GM18873 (cell line): Measurements from ENCODE around the gene PADI4.

Experiments used
- ATAC-seq: cut with Tn5 transposase; IDR thresholded peaks from one replicate; pipeline ENCODE4 v1.9.1; 2021; ENCODE audit warnings: mild to moderate bottlenecking, moderate library complexity, moderate number of reproducible peaks; ENCODE audit not compliant: unreplicated experiment, low FRiP score

Gene PADI4

DNA sequence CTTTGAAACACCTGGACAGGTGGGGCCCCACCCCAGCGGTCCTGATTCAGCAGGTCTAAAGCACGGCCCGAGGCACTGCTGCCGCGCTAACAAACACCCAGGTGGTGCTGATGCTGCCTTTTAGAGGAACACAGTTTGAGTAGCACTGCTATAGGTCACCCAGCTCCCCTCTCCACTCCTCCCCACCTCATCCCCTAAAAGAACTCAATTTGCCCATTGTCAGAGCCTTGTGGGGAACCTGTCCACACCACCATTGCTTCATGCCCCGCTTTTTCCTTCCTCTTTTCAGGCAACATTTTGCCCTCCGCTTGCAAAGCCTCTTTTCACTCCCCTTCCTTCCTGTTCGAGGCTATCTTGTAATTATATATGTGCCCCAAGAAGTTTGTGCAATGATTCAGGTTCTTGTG is 26.2 kb upstream of the PADI4 start:
- no peak for ATAC-seq

DNA sequence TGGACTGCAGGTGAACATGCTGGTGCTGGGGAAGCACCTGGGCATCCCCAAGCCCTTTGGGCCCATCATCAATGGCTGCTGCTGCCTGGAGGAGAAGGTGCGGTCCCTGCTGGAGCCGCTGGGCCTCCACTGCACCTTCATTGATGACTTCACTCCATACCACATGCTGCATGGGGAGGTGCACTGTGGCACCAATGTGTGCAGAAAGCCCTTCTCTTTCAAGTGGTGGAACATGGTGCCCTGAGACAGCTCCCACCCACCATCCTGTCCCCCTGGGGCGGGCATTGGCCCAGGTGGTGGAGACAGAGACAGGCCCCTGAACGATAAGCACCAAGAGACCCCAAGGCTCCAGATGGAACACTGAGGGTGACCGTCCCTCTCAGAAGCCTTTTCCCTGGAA is 25.2 kb upstream of the PADI4 start:
- no peak for ATAC-seq

DNA sequence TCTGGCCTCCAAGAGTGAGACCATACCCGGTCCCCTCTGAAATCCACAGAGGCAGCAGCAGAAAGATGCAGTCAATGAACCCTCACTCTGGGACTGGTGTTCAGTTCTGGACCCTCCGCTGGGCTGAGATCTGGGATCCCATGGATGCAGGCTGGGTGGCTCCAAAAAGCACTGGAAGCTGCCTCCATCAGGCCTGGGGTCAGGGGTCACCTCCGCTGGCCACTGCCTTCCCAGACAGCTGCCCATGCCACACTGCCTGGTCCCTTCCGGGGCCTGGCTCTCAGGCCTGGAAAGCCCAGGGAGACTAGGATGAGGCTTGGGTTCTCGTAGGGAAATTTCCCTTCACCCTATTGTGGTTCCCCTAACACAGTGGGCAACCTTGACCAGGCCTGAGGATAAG is 21.4 kb upstream of the PADI4 start:
- ATAC-seq, result no peak

DNA sequence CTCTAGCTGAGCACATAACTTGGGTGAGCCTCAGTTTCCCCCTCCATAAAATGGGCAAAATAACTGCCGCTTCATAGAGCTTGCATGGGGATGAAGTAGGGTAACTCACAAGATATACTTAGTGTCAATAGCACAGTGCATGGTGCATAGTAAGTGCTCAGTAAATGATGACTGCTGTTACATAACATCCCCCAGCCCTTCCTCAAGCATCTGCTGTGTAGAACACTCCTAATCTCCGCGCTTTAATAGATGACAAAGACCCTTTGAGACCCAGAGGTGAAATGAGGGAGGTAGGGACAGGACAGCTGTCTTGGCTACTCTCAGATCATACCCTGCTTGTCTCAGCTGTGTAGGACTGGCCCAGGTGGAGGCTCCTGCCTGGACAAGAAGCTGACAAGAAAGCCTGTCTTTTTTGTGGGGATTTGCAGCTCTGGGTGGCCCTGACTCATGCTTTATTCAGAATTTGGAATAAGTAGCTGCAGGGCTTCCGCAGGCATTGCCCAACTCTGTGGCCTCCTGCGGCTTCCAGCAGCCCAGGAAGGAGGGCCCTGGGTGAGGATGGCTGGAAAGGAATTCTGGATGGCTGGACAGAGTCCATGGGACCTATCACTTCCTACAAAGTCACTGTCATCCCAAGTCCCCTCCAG is 20.7 kb upstream of the PADI4 start:
- no peak for ATAC-seq

DNA sequence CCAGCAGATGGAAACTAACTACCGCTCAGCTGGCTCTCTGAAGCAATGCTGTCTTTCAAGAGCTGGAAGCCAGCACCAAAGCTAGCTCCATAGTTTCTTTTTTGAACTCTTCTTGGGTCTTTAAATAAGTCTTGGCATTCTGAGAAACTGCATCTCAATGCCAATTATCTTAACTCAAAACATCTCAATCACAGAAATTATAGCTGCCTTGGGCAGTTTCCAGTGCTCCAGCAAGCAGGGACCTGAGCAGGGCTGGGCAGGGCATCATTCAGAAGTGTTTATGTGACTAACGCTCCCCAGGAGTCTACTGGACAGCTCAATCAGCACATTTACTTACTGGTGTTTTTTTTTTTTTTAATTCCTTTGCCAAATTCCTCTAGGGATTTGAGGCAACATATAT is 18.3 kb upstream of the PADI4 start:
- ATAC-seq, result no peak

DNA sequence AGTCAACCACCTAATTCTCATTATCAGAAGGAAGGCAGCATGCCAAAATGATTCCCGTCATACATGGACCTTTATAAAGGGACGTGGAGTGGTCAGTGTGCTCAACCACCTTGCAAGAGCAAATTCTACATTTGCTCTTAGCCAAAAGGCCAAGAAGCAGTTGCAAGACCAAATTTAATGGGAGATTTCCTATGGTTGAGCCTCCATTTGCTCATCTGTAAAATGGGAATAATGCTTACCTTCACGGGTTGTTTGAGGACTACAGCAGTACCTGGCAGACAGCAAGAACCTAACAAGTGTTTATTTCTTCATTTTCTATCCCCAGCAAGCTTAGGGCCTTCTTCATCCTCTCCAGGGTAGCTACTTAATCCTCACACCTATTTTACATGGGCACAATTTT is 17.4 kb upstream of the PADI4 start:
- ATAC-seq, result no peak

DNA sequence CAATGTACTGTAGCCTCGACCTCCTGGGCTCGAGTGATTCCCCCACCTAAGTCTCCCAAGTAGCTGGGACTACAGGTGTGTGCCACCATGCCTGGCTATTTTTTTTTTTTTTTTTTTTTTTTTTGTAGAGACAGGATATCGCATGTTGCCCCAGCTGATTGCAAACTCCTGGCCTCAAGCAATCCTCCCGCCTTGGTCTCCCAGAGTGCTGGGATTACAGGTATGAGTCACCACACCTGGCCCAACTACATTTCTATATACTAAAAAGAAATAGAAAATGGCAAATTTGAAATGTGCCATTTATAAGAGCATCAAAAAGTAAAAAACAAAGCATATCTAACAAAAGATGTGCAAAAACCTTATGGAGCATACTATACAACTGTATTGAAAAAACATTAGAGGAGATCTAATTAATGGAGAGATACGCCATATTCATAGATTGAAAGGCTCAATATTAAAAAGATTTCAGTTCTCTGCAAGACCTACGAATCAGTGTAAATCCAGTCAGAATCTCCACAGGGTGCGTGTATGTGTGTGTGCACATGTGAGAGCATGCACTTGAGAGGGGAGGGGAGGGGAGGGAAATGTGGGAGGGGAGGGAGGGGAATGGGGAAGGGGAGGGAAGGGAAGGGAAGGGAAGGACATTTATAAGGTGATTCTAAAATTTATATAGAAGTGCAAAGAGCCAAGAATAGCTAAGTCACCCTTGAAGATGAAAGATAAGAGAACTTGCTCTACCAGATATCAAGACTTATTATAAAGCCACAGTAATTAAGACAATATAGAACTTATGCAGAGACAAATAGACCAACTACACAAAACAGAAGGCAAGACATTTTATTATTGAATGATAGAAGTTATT is 15.5 kb upstream of the PADI4 start:
- ATAC-seq, result no peak

DNA sequence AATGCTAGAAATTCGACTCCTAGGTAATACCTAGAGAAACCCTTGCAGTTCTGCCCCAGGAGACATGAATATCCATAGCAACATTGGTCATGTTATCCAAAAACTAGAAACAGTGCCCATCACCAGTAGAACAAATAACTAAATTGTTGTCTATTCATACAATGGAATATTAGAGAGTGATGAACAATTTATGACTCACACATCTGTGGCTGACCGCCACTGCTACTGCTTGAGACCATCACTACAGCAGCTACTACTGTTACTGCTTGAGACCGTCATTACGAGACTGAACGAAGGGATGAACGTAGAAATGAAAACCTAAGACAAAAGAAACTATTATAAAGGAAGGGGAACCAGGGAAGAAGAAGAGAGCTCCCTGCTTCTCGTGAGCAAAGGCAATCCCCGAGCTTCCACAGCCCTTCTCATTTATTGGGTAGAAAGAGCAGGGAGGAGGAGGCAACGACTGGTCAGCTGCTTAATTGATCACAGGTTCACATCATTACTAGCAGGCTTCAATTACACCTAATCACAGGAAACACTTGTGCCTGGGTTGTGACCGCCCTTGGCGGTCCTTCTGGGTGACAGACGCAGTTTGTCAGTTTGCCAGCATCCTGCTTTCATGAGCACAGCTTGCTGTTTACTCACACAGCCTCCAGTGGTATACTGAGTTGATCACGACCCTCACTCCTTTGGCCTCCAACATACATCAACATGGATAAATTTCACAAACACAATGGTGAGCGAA is 14.1 kb upstream of the PADI4 start:
- ATAC-seq, result no peak

DNA sequence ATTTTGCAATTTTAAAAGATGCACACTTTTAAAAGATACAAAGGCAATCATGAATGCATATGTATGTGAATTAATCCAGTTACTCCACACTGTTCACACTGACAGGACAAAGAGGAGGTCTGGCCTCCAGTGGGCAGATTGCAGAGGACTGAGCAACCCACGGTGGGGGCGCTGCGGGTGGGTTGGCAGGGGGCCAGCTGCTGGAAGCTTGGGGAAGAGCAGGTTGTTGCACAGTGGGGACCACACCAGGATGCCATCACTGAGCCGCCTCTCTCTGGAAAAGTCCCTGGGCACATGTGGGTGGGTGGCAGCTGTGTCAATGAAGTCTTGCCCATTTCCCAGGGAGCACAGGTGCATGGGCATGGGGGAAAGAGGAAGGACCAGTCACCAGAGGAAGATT is 12.7 kb upstream of the PADI4 start:
- ATAC-seq, result no peak

DNA sequence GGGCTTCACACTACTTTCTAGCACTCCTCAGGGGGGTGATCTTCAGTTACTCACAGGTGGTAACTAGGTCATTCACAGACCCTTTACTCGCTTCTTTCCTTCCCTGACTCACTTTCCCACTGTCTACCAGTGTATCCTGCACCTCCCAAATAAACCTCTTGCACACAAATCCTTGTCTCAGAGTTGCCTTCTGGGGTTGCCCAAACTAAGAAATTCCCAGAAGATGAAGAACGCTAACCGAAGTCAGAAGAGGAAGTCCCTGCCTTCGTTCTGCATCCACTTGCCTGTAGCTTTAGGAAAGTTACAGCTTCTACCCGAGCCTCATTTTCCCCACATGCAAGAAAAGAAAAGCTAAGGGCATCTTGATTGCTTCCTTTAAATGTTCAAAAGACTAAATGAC is 11.9 kb upstream of the PADI4 start:
- no peak for ATAC-seq

DNA sequence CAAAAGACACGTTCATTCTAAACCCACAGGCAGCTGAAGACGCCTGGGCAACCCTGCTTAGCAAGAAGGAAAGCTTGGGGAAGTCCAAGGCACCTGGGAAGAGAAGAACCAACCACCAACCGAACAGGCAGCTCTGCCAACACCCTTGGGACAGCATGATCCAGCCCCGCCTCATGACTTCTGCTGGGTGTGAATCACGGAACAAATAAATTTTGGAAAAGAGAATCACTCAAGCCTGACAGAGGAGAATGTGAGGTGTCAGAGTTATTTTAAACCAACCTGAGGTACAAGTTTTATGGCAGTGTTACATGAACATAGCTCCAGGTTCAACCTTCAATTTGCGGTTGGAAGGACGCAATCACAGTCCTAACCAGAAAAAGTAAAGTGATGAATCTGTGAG is 10.0 kb upstream of the PADI4 start:
- no peak for ATAC-seq

DNA sequence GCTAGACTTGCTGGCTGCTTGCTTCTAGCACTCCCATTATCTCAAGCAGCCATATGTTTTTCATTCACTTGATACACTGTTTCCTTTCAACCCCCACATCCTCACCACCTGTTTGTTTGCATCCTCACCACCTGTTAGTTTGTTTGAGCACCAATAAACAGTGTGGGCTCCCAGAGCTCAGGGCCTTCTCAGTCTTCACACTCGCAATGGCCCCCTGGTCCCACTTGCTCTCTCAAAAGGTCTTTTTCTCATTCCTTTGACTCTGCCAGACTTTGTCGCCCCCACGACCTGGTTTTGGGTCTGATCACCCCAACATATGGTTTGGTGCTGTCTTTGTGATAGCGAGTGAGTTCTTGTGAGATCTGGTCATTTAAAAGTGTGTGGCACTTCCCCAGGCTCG is 6.2 kb upstream of the PADI4 start:
- ATAC-seq, result no peak

DNA sequence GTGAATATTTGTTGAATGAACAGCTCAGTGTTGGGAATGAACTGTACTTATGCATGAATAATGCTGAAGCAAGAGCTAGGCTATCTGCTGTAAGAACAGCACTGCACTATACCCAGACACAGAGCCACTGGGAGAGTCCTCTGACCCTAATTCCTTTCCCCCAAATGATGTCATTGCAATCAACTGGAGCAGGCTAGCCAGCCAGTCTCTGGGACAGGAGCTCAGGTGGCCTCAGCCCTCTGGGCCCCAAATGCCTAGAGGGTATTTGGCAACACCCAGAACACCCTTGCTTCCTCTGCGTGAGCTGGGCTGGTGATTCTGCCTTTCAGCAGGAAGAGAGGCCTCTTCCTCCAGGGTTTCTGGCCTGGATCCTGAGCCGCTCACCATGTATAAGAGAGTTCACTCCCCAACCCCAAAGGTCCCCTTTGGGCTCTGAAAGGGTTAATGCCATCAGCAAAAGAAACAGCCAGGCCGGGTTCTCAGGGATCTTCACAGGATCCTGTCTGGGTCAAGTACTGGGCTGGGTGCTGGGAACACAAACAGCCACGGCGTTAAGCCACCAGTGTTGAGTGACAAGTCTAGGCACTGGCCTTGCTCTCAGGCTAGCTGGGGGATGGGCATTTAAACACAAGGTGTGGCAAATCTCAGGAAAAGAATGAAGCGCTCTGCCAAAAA is 3.7 kb upstream of the PADI4 start:
- no peak for ATAC-seq

DNA sequence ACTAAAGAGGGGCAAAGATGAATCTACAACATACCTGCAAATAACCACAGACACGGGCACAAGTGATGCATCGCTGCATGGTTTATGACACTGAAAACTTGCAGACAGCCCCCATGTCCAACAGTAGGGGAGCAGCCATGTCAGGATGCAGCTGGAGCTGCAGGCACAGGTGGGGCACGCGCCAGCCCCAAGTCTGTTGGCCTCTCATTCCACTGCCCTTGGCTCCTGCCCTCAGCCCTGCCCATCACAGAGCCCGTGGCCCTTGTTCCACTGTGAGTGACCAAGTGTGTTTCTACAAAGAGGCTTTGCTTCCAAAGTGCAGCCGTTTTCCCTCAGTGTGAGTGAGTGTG is 3.2 kb upstream of the PADI4 start:
- ATAC-seq, result no peak

DNA sequence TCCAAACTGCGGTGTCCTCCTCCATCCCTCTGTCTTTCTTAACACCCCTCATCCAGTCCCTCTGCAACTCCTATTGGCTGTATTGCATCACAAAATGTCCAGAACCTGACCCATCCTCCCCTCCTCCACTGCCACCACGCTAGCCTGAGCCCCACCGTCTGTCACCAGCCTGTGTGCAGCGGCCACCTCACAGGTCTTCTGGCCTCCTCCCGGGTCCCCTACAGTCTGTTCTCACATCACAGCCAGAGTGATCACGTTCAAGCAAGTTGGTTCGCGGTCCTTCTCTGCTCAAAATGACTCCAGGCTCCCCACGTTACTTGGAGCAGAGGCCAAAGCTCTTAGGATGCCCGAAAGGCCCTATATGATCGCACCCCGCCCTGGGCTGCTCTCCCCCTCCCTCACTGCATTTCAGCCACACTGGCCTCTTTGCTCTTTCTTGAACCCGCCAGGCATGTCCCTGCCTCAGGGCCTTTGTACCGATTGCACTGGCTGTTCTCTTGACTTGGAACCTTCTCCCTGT is 2.4 kb upstream of the PADI4 start:
- no peak for ATAC-seq

DNA sequence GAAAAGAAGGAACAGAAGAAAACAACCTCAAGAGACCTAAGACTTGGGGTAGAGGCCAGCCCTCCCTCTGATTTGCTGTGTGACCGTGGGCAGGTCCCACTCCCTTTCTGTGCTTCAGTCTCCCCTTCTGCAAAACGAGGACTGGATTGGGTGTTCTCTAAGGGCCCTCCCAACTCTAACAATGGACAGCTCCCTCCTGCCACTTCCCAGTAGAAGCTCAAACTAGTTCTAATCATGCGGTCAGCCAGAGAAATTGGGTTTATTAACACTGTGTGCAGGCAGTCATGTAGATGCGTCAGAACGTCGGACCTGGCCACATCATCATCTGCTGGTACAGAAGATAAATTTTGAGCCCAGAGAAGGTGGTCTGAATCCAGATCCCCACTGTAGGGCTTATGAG is 1.6 kb upstream of the PADI4 start:
- ATAC-seq, result no peak

DNA sequence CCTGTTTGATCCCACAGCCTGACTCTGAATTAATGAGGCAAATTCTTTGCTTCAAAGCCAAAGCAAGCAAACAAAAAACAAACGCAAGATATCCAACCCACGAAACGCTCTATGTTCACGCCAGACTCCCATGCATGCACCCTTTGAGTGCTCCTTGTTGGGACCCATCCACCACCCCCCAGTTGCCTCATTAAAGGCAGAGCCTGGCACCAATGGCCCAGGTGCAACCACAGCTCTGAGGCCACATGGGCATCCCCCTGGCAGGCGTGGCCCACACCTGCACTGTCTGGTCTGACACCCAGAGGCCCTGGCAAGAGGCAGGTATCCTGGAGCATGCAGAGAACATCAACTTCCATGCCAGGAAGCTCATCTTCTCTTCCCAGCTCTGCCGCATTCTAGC is 1.1 kb upstream of the PADI4 start:
- ATAC-seq, result no peak

DNA sequence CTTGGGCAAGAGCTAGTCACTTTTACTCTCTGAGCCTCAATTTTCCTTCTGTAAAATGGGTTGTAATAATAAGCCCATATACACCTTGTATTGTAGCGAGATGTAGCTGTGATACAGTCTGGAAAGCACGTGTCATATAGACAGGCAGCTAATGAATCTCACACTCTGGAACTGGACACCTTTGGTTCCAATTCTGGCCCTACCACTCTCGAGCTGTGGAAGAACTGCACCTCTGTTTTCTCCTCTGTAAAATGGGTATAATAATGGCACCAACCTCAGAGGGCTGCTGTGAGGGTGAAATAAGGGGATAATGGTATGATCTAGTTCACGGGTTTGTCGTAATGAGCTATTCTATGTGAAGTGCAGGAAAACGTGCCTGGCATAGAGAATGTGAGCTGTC is 668 bp upstream of the PADI4 start:
- ATAC-seq, result no peak

DNA sequence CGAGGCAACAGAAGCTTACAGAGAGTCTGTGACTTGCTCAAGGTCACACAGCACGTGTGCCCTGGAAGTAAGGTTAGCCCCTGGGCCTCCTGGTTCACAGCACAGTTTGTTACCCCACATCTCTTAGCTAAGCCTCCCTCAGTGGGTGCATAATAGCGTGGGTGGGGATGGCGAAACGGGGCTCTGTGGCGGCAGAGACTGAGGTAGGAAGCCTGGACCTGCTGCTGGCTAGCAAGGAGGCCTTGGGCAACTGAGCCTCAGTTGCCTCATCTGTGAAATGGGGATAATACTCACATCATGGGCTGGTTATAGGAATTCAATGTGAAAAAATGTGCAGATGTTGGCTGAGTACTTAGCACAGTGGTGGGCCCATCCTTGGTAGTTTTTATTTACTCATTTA is 596 bp downstream of the PADI4 start:
- no peak for ATAC-seq

DNA sequence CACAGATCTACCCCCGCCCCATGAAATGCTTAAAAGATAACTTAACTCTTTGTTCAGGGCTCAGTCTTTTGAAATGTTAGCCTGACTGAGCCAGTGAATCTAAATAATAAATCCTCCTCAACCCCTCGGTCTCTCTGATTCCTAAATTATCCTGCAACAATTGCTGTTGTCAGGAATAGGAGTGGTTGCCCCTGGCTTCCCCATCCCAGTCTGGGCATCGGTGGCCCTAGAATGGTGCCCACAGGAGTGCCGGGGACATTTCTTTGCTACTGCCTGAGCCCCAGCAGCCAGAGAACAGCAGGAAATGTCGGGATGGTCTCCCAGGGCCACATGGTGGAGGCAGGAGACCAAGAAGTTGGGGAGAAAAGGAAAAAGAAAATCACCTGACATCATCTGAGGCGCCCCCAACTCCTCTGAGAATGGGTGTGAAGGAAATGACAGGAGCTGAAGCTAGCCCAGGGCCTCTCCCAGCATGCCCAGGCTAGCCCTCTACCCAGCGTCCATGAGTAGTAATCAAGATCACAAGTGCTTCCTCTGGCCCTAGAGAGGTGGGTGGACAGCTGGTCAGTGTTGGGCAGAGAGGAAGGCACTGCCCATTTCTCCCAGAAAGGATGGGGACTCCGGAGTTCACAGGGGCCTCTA is 1.6 kb downstream of the PADI4 start:
- no peak for ATAC-seq
